OCI-LY3 (cell line): Measurements from ENCODE around the gene MIER3.

Experiments
- EZH2phosphoT487 ChIP-seq: fragments of 200-600 bp; shearing (Covaris generic); IDR thresholded peaks from 2 replicates; pipeline ENCODE4 v1.6.1; 2018; ENCODE audit warnings: antibody characterized with exemption, mixed run types, low read depth
- TF ChIP-seq, protein P1 (sequence below): fragments of 200-600, 300-600 bp; sonication (generic); IDR thresholded peaks from 2 replicates; pipeline ENCODE4 v1.5.1; 2014; ENCODE audit warnings: antibody characterized with exemption, low read length, low read depth

- TF ChIP-seq EZH2phosphoT487: no peak
- TF ChIP-seq, protein P1, sequence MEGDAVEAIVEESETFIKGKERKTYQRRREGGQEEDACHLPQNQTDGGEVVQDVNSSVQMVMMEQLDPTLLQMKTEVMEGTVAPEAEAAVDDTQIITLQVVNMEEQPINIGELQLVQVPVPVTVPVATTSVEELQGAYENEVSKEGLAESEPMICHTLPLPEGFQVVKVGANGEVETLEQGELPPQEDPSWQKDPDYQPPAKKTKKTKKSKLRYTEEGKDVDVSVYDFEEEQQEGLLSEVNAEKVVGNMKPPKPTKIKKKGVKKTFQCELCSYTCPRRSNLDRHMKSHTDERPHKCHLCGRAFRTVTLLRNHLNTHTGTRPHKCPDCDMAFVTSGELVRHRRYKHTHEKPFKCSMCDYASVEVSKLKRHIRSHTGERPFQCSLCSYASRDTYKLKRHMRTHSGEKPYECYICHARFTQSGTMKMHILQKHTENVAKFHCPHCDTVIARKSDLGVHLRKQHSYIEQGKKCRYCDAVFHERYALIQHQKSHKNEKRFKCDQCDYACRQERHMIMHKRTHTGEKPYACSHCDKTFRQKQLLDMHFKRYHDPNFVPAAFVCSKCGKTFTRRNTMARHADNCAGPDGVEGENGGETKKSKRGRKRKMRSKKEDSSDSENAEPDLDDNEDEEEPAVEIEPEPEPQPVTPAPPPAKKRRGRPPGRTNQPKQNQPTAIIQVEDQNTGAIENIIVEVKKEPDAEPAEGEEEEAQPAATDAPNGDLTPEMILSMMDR: no peak
Observed at GRCh38 chr5:56913766-56914165, 38.2 kb downstream of the MIER3 start.
